GM19468 (cell line): ENCODE measurements around the gene B4GALT2.

Experiments used
- ATAC-seq: cut with Tn5 transposase; IDR thresholded peaks from one replicate; pipeline ENCODE4 v1.9.1; 2021; ENCODE audit warnings: mild to moderate bottlenecking, moderate library complexity, moderate number of reproducible peaks; ENCODE audit not compliant: unreplicated experiment; ENCODE audit errors: extremely low read depth

B4GALT2 gene

GRCh38 chr1:44037154-44037553 is 58.1 kb downstream of the B4GALT2 start:
- no peak for ATAC-seq

- ATAC-seq = no peak
These were observed 60.1 kb downstream of the B4GALT2 start for GRCh38 chr1:44038876-44039657.

- ATAC-seq = no peak
These were observed 61.4 kb downstream of the B4GALT2 start for GRCh38 chr1:44040418-44040817.
